HG03520 (cell line): ENCODE data around the gene FADS1.

ENCODE experiments used
- ATAC-seq: cut with Tn5 transposase; IDR thresholded peaks from one replicate; pipeline ENCODE4 v1.9.1; 2021; ENCODE audit warnings: mild to moderate bottlenecking, moderate library complexity; ENCODE audit not compliant: unreplicated experiment

The FADS1 gene

DNA sequence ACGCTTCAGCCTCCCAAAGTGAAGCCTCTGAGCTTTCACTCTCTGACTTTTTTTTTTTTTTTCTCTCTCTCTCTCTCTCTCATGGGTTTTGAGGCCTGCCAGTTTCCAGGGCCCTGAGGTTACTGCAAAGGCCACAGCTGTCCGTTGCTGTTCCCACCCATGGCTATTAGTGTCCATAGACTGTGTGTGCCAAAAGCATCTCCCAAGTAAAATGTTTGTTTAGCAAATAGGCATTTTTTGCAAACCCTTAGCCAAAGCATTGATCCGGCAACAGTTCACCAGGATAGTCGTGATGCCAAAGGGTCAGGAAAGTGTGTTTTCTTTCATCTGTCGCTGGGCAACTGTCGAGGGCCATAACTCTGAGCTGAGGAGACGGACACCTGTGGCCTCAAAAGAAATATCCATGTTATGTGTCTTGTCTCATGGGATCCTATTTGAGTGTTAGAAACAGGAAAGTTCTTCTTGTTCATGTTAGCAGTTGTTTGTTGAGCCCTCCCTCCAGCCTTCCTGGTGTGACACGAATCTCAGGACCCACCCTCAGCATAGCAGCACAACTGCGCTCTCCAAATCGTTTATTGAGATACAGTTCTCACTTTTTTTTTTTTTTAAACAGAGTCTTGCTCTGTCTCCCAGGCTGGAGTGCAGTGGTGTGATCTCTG is 29.7 kb upstream of the FADS1 start:
- no peak for ATAC-seq

DNA sequence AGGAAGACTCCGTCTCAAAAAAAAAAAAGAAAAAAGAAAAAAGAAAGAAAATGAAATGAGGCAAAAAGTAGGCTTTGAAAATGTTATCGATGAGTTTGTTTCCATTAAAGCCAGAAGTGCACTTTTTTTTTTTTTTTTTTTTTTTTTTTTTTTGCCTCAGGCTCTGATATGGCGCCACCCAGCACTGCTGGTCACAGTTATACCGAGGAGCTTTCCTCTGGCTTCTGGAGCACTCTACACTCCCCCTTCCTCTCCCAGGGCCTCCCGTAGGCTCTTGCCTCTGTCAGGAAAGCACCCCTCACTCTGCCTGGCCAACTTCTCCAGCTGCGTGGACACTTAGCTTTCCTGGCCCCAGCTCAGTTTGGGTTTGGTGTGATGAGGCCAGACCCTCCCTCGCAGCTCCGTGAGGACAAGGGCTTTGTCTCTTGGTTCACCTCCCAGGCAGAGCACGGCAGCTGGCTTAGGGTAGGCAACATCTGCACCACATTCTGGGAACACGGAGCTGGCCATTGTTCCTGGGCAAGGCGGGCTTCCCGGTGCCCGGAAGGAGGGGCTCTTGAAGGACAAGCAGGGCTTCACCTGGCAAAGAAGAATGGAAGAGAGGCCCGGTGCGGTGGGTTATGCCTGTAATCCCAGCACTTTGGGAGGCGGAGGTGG is 28.2 kb upstream of the FADS1 start:
- ATAC-seq, result no peak

DNA sequence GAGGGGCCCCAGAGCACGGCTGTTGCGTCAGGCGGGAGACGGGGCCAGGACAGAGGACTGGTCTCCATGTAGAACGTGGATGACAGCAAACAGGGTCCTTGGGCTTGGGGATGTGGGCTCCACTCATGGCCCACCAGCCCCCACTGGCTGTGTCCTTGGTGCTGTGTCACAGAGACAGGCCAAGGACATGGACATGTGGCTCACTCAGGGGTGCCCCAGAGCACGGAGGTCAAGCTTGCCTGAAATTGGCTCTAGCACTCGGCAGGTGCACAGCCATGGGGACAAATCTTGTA is 25.7 kb upstream of the FADS1 start:
- no peak for ATAC-seq

DNA sequence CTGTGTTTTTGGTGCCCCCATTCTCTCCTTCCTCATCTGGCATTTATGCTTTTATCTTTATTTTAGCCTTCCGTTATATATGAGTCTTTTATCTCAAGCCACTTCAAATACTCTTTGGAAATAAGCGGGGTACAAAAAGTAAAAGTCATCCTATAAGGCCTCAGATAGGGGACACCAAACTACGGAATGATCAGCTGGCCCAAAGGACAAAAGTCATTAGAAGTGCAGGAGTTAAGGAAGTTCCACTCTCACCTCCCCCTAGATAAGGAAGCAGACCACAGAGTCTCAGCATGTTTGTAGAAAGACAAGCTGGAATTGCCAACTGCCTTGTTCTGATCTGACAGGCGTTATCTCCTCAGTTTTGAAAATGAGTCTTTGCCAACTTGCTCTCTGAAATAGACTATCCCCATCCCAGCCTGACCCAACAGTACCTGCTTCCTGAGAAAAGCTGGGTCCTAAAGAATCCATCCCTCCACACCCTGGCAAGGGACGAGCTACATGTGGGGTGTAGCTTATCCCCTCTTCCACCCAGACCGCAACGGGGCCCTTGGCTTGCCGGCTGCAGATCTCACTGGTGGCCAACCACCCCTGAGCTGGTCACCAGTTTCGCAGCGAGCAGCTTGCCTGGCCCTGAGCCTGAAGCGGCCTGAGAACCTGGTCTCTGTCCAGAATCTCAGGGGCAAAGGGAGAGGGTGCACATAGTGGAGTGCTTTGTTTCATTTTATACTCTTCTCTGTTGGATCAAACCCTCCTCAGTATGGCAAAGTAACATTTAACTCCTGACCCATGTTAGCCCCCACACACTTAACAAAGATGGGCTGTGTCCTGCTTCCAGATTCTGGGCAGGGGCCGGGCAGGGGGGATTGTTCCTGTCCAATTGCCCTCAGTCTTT is 25.1 kb upstream of the FADS1 start:
- ATAC-seq, result no peak

DNA sequence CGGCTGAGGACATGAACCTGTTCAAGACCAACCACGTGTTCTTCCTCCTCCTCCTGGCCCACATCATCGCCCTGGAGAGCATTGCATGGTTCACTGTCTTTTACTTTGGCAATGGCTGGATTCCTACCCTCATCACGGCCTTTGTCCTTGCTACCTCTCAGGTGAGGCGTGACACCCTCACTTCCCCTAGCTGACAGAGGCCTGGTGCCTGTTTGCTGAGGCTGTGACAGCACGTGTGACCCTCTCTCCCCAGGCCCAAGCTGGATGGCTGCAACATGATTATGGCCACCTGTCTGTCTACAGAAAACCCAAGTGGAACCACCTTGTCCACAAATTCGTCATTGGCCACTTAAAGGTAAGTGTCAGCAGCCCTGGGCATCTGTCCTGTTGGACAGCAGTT is 23.6 kb upstream of the FADS1 start:
- ATAC-seq, result no peak

DNA sequence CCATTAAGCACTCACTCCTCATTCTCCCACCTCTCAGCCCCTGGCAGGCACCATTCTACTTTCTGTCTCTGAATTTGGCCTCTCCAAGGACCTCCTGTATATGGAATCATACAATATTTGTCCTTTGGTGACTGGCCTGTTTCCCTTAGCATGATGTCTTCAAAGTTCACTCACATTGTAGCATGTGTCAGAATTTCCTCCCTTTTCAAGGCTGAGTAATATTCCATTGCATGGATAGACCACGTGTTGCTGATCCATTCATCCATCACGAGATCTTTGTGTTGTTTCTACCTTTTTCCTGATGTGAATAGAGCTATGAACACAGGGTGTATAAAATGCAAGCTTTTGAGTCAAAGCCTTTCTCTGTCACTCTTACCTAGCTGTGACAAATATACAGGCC is 22.9 kb upstream of the FADS1 start:
- ATAC-seq, result no peak

DNA sequence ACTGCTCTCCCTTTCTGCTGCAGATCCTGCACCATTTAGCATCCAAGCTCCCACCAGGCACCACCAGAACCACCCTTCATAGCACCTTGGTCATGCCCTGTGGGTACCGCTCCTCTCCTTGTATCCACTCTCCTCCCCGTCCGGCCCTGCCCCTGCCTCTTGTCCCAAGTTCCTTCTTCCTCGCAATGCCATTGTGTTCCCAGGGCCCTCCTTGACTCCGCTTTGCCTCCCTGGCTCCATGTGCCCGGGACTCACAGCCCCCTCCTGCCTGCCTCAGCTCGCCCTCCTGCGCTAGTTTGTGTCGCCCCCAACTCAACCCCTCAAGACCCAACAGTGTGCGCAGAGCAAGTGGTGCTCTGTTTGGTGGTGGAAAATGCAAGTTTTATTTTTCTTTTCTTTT is 22.1 kb upstream of the FADS1 start:
- no peak for ATAC-seq

DNA sequence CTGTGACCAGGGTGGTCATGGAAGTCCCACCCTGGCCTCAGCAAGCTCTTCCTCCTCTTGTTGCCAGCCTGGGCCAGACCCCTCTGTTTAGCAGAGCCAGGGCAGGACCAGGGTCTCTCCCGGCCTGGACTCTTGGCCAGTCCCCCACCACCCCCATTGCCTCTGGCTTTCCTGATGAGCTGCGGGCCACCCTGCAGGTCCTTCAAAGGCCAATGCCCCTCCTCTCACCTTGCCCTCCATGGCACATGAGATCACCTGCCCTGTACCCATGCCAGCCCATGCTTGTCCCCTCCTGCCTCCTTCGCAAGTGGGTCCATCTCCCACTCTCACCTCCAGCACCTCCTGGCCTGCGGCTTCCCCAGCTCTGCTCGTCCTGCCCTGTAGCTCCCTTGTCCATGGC is 21.7 kb upstream of the FADS1 start:
- no peak for ATAC-seq

DNA sequence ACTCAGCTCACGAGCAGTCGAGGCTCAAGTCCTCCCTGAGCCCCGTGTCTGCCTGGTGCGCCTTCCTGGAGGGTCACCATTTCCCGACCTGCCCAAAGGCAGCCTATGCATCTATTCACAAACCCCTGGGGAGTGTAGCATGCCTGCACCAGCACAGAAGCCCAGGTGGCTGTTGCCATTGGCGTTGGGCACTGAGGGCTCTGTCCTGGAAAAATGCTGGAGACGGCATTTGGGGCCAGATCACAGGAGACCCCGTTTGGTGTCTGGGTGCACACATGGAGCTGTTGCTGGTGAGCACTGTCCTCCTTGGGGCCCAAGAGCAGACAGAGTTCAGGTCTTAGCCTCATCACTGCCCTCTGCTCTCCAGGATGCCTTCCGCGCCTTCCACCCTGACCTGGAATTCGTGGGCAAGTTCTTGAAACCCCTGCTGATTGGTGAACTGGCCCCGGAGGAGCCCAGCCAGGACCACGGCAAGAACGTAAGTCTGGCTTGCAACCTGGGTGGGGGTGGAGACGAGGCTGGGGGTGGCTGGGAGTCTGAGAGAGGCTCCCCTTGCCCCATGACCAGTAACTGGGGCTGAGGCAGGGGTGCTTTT is 20.7 kb upstream of the FADS1 start:
- no peak for ATAC-seq

DNA sequence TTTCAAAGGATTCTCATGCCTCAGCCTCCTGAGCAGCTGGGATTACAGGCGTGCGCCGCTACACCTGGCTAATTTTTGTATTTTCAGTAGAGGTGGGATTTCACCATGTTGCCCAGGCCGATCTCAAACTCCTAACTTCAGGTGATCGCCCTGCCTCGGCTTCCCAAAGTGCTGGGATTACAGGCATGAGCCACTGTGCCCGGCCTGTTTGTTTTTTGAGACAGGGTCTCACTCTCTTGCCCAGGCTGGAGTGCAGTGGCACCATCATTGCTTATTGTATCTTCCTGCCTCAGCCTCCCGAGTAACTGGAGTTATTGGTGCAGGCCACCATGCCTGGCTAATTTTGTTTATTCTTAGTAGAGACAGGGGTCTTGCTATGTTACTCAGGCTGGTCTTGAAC is 19.4 kb upstream of the FADS1 start:
- ATAC-seq, result no peak

DNA sequence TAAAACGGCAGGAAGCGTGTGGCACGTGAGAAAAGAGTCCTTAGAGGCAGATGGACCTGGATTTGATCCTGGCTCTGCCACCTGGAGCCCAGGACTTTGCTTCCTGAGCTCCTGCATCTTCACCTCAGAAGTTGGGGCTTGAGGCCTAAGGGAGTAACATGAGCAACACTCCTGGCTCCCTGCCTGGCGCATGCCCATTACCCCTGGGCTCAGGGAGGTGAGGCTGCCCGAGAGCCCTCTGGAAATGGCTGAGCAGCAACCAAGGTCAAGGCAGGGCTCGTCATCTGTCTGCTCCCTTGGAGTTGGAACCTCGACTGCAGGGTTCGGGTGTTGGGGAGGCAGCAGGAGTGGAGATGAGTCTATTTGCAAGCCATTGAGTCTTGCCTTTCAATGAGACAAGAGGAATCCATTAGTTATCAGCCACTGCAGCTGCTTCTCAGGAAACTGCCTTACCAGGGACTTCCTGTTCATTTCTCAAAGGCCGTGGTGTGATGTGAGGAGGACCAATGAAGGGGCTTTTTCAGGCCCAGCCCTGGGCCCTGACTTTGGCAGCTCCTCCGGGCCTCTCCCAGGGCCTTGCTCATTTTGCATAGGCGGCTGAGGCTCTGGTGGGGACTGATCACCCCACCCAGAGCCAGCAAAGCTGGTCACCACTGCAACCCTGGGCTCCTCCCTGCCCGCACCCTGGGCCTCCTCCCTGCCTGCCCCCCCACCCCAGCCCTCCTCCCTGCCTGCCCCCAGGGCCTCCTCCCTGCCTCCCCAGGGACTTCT is 17.7 kb upstream of the FADS1 start:
- ATAC-seq, result peak; percentile 88

DNA sequence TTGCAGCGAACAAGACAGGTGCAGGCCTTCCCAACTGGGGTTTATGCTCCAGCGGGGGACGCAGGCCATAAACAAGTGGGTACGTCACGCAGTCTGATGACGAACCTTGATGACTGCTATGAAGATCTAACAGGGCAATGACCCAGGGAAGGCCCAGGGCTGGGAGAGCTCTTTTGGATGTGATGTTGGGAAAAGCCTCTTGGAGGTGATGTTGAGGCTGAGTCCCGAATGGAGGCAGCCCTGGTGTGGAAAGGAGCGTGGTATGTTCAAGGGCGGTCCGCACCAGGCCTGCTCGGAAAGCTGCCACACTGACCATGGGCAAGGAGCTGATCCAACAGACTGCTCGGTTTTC is 17.1 kb upstream of the FADS1 start:
- ATAC-seq, result no peak

DNA sequence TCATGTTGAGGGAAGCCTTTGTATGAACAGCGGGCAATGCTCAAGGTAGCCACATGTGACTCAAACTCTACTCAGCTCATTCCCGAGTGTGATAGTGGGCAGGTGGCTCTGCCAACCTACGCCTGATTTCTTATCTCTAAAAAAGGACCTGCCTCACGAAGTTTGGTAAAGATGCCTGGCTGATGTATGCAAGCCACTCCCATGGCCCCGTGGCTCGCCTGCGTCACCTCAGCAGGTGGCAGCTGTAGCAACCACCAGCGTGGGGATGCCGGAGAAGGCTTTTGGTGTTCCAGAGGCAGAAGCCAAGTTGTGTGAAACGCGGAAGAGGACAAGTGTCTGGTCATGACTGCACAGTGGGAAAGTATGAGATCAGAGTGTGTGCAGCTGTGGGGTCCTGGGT is 16.7 kb upstream of the FADS1 start:
- ATAC-seq, result no peak

DNA sequence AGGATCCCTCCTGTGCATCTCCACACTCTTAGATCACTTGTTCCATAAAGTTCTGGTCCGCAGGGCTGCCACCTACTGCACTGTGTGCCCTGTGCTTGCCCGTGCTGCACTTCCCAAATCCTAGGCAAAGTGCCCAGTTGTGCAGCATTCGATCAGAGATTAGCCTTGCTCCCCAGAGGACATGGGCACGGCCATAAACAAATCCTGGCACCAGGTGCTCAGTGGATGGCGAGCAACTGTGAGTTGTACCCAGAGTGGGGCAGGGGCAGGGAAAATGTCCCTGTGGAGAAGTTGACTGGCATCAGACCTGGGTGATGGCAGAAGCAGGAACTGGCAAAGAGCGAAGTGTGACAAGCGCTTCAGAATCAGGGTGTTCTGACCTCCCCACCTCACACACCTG is 16.0 kb upstream of the FADS1 start:
- ATAC-seq, result no peak

DNA sequence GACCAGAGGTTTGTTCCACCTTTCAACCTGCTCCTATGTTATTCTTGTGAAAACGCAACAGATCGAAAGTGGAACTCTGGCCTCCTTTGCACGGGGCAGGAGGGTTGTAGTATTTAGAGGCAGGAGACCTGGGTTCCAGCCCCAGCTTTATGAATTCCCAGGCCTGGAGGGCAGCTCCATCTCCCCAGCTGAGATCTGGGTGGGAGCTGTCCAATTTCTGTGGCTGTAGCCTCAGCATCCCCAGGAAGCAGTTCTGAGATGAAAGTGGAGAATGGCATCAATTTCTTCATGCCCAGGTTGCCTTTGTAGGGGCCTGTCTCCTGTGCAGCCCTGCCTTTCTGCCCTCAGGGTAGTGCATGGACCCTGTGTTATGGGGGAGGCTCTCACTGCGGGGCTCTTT is 15.4 kb upstream of the FADS1 start:
- ATAC-seq, result no peak

DNA sequence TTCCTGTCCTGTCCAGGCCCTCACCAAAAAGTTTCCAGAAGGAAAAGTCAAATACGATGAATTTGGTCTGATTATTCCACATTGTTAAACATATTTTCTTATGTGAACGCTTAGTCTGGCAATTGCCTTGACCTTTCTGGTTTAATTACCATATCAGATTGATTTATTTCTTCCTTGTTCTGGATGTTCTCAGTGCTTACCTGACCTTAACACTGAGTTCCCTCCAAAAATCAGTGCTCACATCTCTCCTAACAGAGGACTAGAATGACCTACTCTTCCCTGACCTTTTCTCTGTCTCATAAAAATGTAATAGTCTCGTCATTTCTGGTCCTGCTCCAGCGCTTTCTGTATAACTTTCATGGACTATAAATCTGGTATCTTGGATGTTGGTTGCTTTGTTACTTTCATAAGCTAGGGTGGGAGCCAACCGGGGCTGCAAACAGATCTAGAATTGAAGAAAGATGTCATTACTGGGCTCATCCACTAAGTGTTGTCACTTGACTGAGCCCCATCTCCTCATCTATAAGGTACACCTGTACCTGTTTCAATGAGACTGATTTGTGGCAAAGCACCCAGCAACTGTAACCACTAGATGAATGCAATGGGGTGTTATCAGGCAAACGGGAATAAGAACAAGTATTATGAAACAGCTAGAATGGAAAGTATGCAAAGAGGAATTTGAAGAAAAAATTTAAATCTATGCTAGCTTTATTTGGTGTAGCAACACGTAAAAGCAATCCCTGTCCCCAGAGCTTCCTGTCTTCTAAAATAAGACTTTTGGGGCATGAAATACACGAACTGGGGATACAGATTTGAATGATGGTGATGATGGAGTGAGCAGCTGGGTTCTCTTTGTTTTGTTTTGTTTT is 13.7 kb upstream of the FADS1 start:
- no peak for ATAC-seq

DNA sequence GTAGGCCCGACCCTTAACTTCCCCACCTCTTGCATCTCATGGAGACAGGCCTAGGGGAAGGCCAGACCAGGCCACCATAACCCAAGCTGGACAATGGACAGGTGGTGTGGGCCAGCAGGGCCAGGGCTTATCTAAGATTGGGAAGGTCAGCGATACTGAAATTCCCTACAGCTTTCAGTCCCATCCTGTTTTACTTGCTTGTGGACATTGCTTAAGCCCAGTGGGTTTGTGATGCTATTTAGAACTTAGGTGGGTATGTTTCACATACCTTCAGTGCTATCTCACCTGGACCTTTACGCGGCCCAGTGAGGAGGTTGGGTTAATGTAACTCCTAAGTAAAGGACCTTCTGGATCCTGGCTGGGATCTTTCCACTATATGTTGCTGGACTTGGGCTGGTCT is 13.0 kb upstream of the FADS1 start:
- no peak for ATAC-seq

DNA sequence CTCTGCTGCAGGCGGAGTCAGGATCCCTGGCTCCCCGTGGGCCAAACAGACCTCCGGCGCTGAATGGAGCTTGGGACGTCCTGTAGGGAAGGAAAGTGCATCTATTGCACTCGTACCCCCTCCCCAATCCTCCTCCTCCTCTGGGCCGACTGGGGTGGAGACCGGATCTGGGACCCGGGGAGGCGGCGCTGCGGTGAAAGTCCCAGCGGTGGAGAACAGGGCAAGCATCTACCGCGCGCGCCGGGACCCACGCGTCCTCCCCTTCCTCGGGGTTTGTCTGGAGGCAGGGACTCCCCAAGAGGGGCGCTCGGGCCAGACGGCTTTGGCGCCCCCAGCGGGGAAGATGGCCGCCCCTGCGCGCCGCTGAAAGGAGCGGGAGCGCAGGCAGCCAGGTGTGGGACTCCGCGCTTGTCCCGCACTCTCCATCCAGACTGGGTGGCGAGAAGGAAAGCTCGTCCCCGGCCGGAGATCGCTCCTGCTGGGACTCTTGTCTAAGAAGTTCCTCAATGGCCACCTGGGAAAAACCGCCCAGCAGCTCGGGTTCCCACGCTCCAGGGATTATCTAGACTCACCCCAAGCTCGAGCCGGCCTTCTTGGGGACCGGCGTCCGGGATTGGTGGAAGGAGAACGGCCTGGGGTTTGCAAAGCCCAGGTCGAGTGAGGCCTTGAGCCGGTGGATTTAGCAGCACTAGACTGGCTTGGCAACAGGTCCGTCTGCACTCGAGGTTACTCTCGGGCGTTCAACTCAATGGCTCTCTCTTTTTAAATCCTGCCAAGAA is 12.0 kb upstream of the FADS1 start:
- ATAC-seq, result no peak

DNA sequence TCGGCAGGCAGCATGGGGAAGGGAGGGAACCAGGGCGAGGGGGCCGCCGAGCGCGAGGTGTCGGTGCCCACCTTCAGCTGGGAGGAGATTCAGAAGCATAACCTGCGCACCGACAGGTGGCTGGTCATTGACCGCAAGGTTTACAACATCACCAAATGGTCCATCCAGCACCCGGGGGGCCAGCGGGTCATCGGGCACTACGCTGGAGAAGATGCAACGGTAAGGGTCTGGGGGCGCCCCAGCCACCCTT is 11.5 kb upstream of the FADS1 start:
- ATAC-seq, result no peak
